Memory B cell (primary cell): ENCODE results near the gene LTBP1.

Source experiments
- ATAC-seq: fragments of 150-1000 bp; cut with Tn5 transposase; 2 replicates; pipeline ENCODE4 v1.10.0; 2021; ENCODE audit warnings: low read depth, mild to moderate bottlenecking, moderate library complexity
- DNase-seq, 2 donors: peaks; one replicate each; pipeline ENCODE4 v3.0.0; 2022; ENCODE audit warnings: low spot score in 2 of 2
- H3K27ac Mint-ChIP-seq: one replicate; pipeline ENCODE4 v1.8.0; 2022; ENCODE audit warnings: mild to moderate bottlenecking, moderate library complexity, mixed read lengths
- H3K27me3 Mint-ChIP-seq: one replicate; pipeline ENCODE4 v1.8.0; 2022; ENCODE audit warnings: mixed read lengths
- H3K36me3 Mint-ChIP-seq: one replicate; pipeline ENCODE4 v1.8.0; 2022; ENCODE audit warnings: mild to moderate bottlenecking, mixed read lengths
- H3K4me1 Mint-ChIP-seq: one replicate; pipeline ENCODE4 v1.8.0; 2022; ENCODE audit warnings: mixed read lengths
- H3K4me3 Mint-ChIP-seq: one replicate; pipeline ENCODE4 v1.8.0; 2022; ENCODE audit warnings: mild to moderate bottlenecking, moderate library complexity, mixed read lengths
- H3K9me3 Mint-ChIP-seq: one replicate; pipeline ENCODE4 v1.8.0; 2022; ENCODE audit warnings: mixed read lengths

The LTBP1 gene

DNA sequence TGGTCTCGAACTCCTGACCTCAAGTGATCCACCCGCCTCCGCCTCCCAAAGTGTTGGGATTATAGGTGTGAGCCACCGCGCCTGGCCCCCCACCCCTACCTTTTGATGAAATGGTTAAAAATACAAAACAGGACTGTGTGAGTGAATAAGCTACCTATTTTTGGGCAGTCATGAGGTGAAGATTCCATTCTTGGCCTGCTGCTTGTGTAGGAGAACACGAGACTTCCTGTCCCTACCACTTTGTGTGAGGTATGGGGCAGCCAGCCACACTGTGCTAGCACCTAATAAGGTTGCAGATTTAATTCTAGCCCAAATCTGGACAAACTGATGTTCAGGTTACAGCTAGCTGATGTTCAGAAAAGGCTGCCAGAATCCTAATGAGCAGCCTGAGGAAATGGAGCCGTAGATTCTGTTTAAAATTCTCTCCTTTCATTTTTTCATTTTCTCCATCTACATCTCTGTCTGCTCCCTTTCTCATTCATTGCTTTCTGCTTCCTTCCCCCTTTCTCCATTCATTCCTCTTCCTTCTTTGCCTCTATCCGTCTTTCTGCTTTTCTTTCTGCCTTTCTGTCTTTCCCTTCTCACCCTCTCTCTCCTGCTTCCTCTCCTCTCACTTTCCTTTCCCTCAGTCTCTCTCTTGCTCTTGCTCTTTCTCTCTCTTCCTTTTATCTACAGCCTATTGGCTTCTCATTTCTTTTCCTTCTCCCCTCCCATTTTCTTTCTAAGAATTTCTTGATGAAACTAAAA, 4.6 kb upstream of the LTBP1 start:
- no peaks in the 10 kb centered on the region for H3K4me1 Mint-ChIP-seq
- no peaks in the 10 kb centered on the region for H3K9me3 Mint-ChIP-seq
- no peak overlapping the region for H3K4me3 Mint-ChIP-seq
- H3K27ac Mint-ChIP-seq = no peak overlapping the region
- ATAC-seq = no peak
- no peak for DNase-seq
- H3K36me3 Mint-ChIP-seq = no peaks in the 10 kb centered on the region
- peaks cover 18% of the 10 kb centered on the region for H3K27me3 Mint-ChIP-seq

GRCh38 chr2:32942793-32943485, 3.8 kb upstream of the LTBP1 start:
- Mint-ChIP-seq H3K27me3 (peaks cover 14% of the 10 kb centered on the region), H3K4me1 (no peaks in the 10 kb centered on the region), H3K9me3 (no peaks in the 10 kb centered on the region), H3K36me3 (no peaks in the 10 kb centered on the region), H3K27ac (no peak overlapping the region), H3K4me3 (no peak overlapping the region)
- ATAC-seq (no peak), DNase-seq (no peak)

- H3K27me3 Mint-ChIP-seq = peaks cover 16% of the 10 kb centered on the region
- no peaks in the 10 kb centered on the region for H3K36me3 Mint-ChIP-seq
- ATAC-seq (no peak), DNase-seq (no peak)
- peaks cover 4% of the 10 kb centered on the region for H3K4me1 Mint-ChIP-seq
- no peak overlapping the region for H3K4me3 Mint-ChIP-seq
- H3K27ac Mint-ChIP-seq = no peak overlapping the region
- no peaks in the 10 kb centered on the region for H3K9me3 Mint-ChIP-seq
Measured at GRCh38 chr2:32945286-32945685, 1.5 kb upstream of the LTBP1 start.

GRCh38 chr2:32947076-32947483, 327 bp downstream of the LTBP1 start:
- Mint-ChIP-seq H3K9me3 (no peaks in the 10 kb centered on the region), H3K36me3 (no peaks in the 10 kb centered on the region), H3K4me3 (peak overlapping the region; percentile 82), H3K27ac (no peak overlapping the region), H3K4me1 (peaks cover 10% of the 10 kb centered on the region), H3K27me3 (peaks cover 16% of the 10 kb centered on the region)
- ATAC-seq (peak; percentile 3), DNase-seq (no peak)

DNA sequence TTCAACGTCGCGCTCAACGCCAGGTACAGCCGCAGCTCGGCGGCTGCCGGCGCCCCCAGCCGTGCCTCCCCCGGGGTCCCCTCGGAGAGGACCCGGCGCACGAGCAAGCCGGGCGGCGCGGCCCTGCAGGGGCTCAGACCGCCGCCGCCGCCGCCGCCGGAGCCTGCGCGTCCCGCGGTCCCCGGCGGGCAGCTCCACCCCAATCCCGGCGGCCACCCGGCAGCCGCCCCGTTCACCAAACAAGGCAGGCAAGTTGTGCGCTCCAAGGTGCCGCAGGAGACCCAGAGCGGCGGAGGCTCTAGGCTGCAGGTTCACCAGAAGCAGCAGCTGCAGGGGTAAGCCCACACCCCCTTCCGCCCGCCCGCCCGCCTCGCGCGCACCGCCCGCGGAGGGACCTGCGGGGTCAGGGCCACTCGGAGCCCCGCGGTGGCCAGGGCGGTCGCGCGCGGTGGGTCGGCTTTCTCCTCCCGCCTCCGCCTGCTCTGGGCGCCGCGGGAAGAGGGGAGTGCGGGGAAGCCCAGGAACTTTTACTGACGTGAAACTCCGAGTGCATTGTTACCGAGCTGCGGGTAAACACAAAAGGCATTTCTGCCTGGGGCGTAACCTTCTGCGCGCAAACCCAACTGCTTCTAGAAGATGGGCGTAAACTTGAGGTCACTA, 861 bp downstream of the LTBP1 start:
- Mint-ChIP-seq H3K9me3 (no peaks in the 10 kb centered on the region), H3K4me1 (peaks cover 10% of the 10 kb centered on the region), H3K36me3 (no peaks in the 10 kb centered on the region), H3K27ac (no peak overlapping the region), H3K4me3 (peak overlapping the region; percentile 82), H3K27me3 (peaks cover 15% of the 10 kb centered on the region)
- peak; percentile 18 for ATAC-seq
- peak; percentile 11 to 36 for DNase-seq

DNA sequence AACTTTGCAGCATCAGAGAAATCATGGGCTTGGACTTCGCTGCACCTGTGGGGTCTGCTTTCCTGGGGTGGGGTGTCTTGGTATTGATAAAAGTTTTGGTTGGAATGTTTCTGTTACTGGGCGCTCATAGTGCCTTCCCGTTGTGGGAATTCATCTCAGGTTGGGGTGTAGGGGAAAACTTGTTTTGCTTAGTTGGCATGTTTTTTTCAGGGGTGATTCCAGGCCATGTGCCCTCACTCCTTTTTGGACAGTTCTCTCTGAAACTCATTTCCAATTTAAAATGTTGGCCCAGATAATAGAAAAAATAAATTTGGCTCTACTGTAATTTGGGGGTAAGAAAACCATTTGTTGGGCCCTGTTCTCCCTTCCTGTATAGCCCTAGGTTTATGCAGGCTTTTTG, 1.5 kb downstream of the LTBP1 start:
- Mint-ChIP-seq H3K36me3 (no peaks in the 10 kb centered on the region), H3K9me3 (no peaks in the 10 kb centered on the region), H3K27ac (no peak overlapping the region), H3K4me1 (peaks cover 10% of the 10 kb centered on the region), H3K4me3 (peak overlapping the region; percentile 74), H3K27me3 (peaks cover 17% of the 10 kb centered on the region)
- no peak for ATAC-seq
- no peak for DNase-seq

DNA sequence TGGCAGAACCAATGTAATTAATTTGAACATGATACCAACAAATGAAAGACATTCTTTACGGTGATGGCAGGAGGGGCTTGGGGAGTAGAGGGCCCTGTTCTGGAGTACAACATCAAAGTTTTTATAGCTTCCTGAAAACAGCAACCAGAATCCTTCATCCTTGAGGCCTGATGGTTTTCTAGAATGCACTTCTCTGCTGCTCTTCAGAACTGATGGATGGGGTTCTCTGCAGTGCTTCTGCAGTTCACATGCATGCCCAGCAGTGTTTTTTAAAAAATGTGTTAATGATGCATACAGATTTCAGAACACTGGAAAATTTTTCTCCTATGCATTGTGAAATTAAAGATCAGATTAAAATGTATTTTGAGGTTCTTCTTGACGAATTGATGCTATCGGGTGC, 2.5 kb downstream of the LTBP1 start:
- Mint-ChIP-seq H3K27ac (no peak overlapping the region), H3K4me3 (no peak overlapping the region), H3K36me3 (no peaks in the 10 kb centered on the region), H3K9me3 (no peaks in the 10 kb centered on the region), H3K27me3 (peaks cover 19% of the 10 kb centered on the region), H3K4me1 (peaks cover 10% of the 10 kb centered on the region)
- ATAC-seq (no peak), DNase-seq (no peak)

DNA sequence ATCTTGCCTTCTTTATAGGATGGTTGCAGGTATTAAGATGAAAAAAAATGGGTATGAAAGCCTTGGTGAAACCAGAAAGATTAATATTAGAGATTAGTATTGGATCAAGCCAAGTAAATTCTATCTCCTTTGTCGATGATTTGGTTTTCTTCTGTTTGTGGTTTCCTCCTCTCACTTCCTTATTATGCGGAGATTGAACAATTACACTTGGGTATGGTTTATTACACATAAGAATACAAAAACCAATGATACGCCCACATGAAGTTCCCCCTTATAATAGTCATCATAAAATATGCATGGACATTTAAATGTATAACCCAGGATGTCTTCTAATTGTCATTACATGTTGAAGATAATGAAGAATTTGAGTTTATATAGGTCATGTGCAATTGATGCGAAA, 4.9 kb downstream of the LTBP1 start:
- peaks cover 18% of the 10 kb centered on the region for H3K27me3 Mint-ChIP-seq
- no peak overlapping the region for H3K27ac Mint-ChIP-seq
- H3K4me1 Mint-ChIP-seq = peaks cover 10% of the 10 kb centered on the region
- DNase-seq (no peak), ATAC-seq (peak; percentile 54)
- H3K9me3 Mint-ChIP-seq = no peaks in the 10 kb centered on the region
- H3K4me3 Mint-ChIP-seq = no peak overlapping the region
- H3K36me3 Mint-ChIP-seq = no peaks in the 10 kb centered on the region

- H3K27ac Mint-ChIP-seq = no peak overlapping the region
- H3K36me3 Mint-ChIP-seq = no peaks in the 10 kb centered on the region
- DNase-seq (no peak), ATAC-seq (no peak)
- H3K4me3 Mint-ChIP-seq = no peak overlapping the region
- H3K9me3 Mint-ChIP-seq = no peaks in the 10 kb centered on the region
- H3K27me3 Mint-ChIP-seq = peaks cover 20% of the 10 kb centered on the region
- H3K4me1 Mint-ChIP-seq = peaks cover 10% of the 10 kb centered on the region
Measured at GRCh38 chr2:32952761-32953476, 6.2 kb downstream of the LTBP1 start.

GRCh38 chr2:32954206-32954605, 7.5 kb downstream of the LTBP1 start:
- H3K4me3 Mint-ChIP-seq = no peak overlapping the region
- H3K4me1 Mint-ChIP-seq = peaks cover 7% of the 10 kb centered on the region
- no peaks in the 10 kb centered on the region for H3K36me3 Mint-ChIP-seq
- peaks cover 17% of the 10 kb centered on the region for H3K27me3 Mint-ChIP-seq
- H3K9me3 Mint-ChIP-seq = no peaks in the 10 kb centered on the region
- DNase-seq = no peak
- ATAC-seq = no peak
- H3K27ac Mint-ChIP-seq = no peak overlapping the region

GRCh38 chr2:32958821-32959220, 12.1 kb downstream of the LTBP1 start:
- H3K27ac Mint-ChIP-seq = no peak overlapping the region
- no peaks in the 10 kb centered on the region for H3K9me3 Mint-ChIP-seq
- ATAC-seq = no peak
- DNase-seq = no peak
- H3K4me3 Mint-ChIP-seq = no peak overlapping the region
- H3K36me3 Mint-ChIP-seq = no peaks in the 10 kb centered on the region
- no peaks in the 10 kb centered on the region for H3K4me1 Mint-ChIP-seq
- H3K27me3 Mint-ChIP-seq = peaks cover 12% of the 10 kb centered on the region

- peaks cover 10% of the 10 kb centered on the region for H3K27me3 Mint-ChIP-seq
- H3K27ac Mint-ChIP-seq = no peak overlapping the region
- no peak for DNase-seq
- no peaks in the 10 kb centered on the region for H3K9me3 Mint-ChIP-seq
- peaks cover under 1% of the 10 kb centered on the region for H3K4me1 Mint-ChIP-seq
- no peaks in the 10 kb centered on the region for H3K36me3 Mint-ChIP-seq
- H3K4me3 Mint-ChIP-seq = no peak overlapping the region
- no peak for ATAC-seq
Measured at GRCh38 chr2:32960238-32960637, 13.5 kb downstream of the LTBP1 start.

DNA sequence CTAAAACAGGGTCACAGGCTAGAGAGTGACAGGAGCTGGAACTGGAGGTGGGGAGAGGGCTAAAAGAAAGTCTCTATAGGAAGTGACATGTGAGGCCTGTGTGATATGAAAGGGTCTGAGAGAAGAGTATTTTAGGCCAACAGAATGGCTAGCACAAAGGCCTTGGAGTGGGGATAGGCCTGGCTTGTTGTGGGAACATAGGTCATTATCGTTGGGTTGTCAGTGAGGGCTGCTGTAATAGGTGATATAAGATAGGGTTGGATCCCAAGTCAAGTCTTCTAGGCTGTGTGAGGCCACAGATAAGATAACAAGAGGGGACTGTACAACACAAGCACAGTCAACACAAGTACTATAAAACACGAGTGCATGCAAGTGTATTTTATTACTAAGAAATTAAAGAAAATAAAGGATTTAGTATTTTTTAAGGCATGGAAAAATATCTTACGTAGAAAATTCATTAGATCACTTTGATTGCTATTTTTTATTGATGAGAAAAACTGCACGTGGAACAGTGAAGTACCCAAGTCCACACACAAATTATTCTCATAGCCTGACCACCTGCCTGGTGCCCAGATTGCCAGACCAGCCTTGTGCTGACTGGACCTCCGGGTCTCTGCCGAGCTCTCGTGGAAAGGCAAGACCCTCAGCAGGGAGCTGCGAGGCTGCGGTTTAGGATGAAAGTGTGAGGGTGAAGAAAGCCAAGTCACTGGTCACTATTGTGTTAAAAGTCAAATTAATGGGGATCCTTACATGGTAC, 14.1 kb downstream of the LTBP1 start:
- no peak for DNase-seq
- peaks cover 10% of the 10 kb centered on the region for H3K27me3 Mint-ChIP-seq
- H3K36me3 Mint-ChIP-seq = no peaks in the 10 kb centered on the region
- no peak overlapping the region for H3K4me3 Mint-ChIP-seq
- no peaks in the 10 kb centered on the region for H3K9me3 Mint-ChIP-seq
- peaks cover 4% of the 10 kb centered on the region for H3K4me1 Mint-ChIP-seq
- ATAC-seq = no peak
- no peak overlapping the region for H3K27ac Mint-ChIP-seq
